HG02943 (cell line): ENCODE results near the gene SEMA6A.
"Not testable (repeated sequence)": the region's sequence is repeated elsewhere in the genome, so short reads cannot be mapped to it uniquely, and the experiment has no call there.

ENCODE experiments used
- ATAC-seq: cut with Tn5 transposase; IDR thresholded peaks from one replicate; pipeline ENCODE4 v1.9.1; 2021; ENCODE audit warnings: mild to moderate bottlenecking, low read depth, moderate library complexity; ENCODE audit not compliant: unreplicated experiment

Gene SEMA6A

GRCh38 chr5:116557669-116558271 is 16.9 kb downstream of the SEMA6A start:
- ATAC-seq, result no peak

GRCh38 chr5:116554764-116555163 is 19.9 kb downstream of the SEMA6A start:
- no peak for ATAC-seq

GRCh38 chr5:116553366-116553765 is 21.3 kb downstream of the SEMA6A start:
- no peak for ATAC-seq

- no peak for ATAC-seq
These were observed 24.5 kb downstream of the SEMA6A start for GRCh38 chr5:116550082-116550481.

GRCh38 chr5:116546743-116547124 is 27.9 kb downstream of the SEMA6A start:
- ATAC-seq, result no peak

- no peak for ATAC-seq
These were observed 28.4 kb downstream of the SEMA6A start for GRCh38 chr5:116546033-116546742.

GRCh38 chr5:116545465-116545864 is 29.2 kb downstream of the SEMA6A start:
- not testable (repeated sequence) for ATAC-seq

- no peak for ATAC-seq
These were observed 29.9 kb downstream of the SEMA6A start for GRCh38 chr5:116544531-116545241.

- no peak for ATAC-seq
These were observed 31.1 kb downstream of the SEMA6A start for GRCh38 chr5:116543501-116543900.

GRCh38 chr5:116542619-116543018 is 32.0 kb downstream of the SEMA6A start:
- ATAC-seq, result no peak

GRCh38 chr5:116539222-116539621 is 35.4 kb downstream of the SEMA6A start:
- ATAC-seq, result no peak

GRCh38 chr5:116536316-116537083 is 38.1 kb downstream of the SEMA6A start:
- no peak for ATAC-seq

- no peak for ATAC-seq
These were observed 39.5 kb downstream of the SEMA6A start for GRCh38 chr5:116534964-116535651.

- peak; percentile 69 for ATAC-seq
These were observed 41.7 kb downstream of the SEMA6A start for GRCh38 chr5:116532762-116533525.

GRCh38 chr5:116531635-116532034 is 43.0 kb downstream of the SEMA6A start:
- no peak for ATAC-seq

- ATAC-seq, result no peak
These were observed 43.5 kb downstream of the SEMA6A start for GRCh38 chr5:116531117-116531516.

- no peak for ATAC-seq
These were observed 44.3 kb downstream of the SEMA6A start for GRCh38 chr5:116530276-116530675.

- no peak for ATAC-seq
These were observed 45.0 kb downstream of the SEMA6A start for GRCh38 chr5:116529615-116530014.

GRCh38 chr5:116528519-116529234 is 45.9 kb downstream of the SEMA6A start:
- ATAC-seq, result no peak
